Fibroblast of lung (primary cell): ENCODE measurements around the gene C1QTNF3. TPM values are rescaled to one million over a fixed set of nuclear protein-coding genes. Genes with fewer than 3 reads are reported as not detected.

Source experiments
- DNase-seq, 2 donors: peaks; one replicate each; pipeline versions ENCODE4 v3.0.0 to v3.0.0-alpha.2; 2010; ENCODE audit warnings: low read depth in 2 of 2
- H2AFZ ChIP-seq: 2 replicates; pipeline ENCODE4 v1.5.1; 2012; ENCODE audit warnings: low read length, control low read depth, inconsistent platforms
- H3K27ac ChIP-seq: 2 replicates; pipeline ENCODE4 v1.5.1; 2011; ENCODE audit warnings: low read length, control low read depth; ENCODE audit not compliant: insufficient read depth
- H3K27me3 ChIP-seq: 2 replicates; pipeline ENCODE4 v1.5.1; 2011; ENCODE audit warnings: mild to moderate bottlenecking, low read length; ENCODE audit not compliant: control insufficient read depth, insufficient read depth
- H3K36me3 ChIP-seq: 2 replicates; pipeline ENCODE4 v1.5.1; 2011; ENCODE audit warnings: low read length; ENCODE audit not compliant: control insufficient read depth, insufficient read depth
- H3K4me1 ChIP-seq: 2 replicates; pipeline ENCODE4 v1.5.1; 2011; ENCODE audit warnings: low read length; ENCODE audit not compliant: control insufficient read depth, insufficient read depth; ENCODE audit errors: extremely low read depth
- H3K4me2 ChIP-seq: 2 replicates; pipeline ENCODE4 v1.5.1; 2011; ENCODE audit warnings: low read length, control low read depth; ENCODE audit not compliant: insufficient read depth; ENCODE audit errors: extremely low read depth
- H3K4me3 ChIP-seq, 4 experiments: fragments of 200-600 bp in 1 of 4; sonication (generic) in 1 of 4; replicated peaks in 1 of 4; 2 replicates each; pipeline ENCODE4 v1.5.1; 2011 to 2016; ENCODE audit warnings: low read length in 4 of 4, low read depth in 3 of 4, mild to moderate bottlenecking in 3 of 4, control low read depth in 2 of 4, inconsistent platforms in 1 of 4, mixed read lengths in 1 of 4; ENCODE audit not compliant: insufficient read depth in 1 of 4; ENCODE audit errors: control extremely low read depth in 1 of 4
- H3K79me2 ChIP-seq: 2 replicates; pipeline ENCODE4 v1.5.1; 2012; ENCODE audit warnings: mild to moderate bottlenecking, low read length, inconsistent platforms; ENCODE audit not compliant: control insufficient read depth, insufficient read depth
- H3K9ac ChIP-seq: 2 replicates; pipeline ENCODE4 v1.5.1; 2011; ENCODE audit warnings: mild to moderate bottlenecking, low read length, control low read depth; ENCODE audit not compliant: insufficient read depth
- H3K9me3 ChIP-seq: 2 replicates; pipeline ENCODE4 v1.5.1; 2012; ENCODE audit warnings: low read depth, low read length; ENCODE audit not compliant: control insufficient read depth, insufficient read depth
- H4K20me1 ChIP-seq: 2 replicates; pipeline ENCODE4 v1.5.1; 2011; ENCODE audit warnings: low read length; ENCODE audit not compliant: control insufficient read depth, insufficient read depth; ENCODE audit errors: extremely low read depth
- EZH2 ChIP-seq: IDR thresholded peaks from 2 replicates; pipeline ENCODE4 v1.5.1; 2012; ENCODE audit warnings: low read length, control low read depth, mild to moderate bottlenecking; ENCODE audit errors: missing control alignments
- polyA plus RNA-seq, 2 donors: library from polyadenylated mRNA; depleted of rRNA in 1 of 2; stranded (reverse) in 1 of 2; unstranded in 1 of 2; fragments of >200 nt; gene quantifications; 2 replicates each; pipeline ENCODE4 v1.2.1, GENCODE V29; 2011 to 2012; ENCODE audit warnings: missing spikeins in 1 of 2
- total RNA-seq: library from RNA; depleted of rRNA; stranded (reverse); fragments of >200 nt; gene quantifications from 2 replicates; pipeline ENCODE4 v1.2.1, GENCODE V29; 2014
- TF ChIP-seq, protein P1 (sequence below), 2 donors: IDR thresholded peaks in 1 of 2; conservative IDR thresholded peaks in 1 of 2; 1 replicate in 1 of 2; 2 replicates in 1 of 2; pipeline ENCODE4 v1.5.1; 2011 to 2012; ENCODE audit warnings: low read length in 2 of 2, control low read depth in 1 of 2, inconsistent platforms in 1 of 2, low read depth in 1 of 2, mild to moderate bottlenecking in 1 of 2

The C1QTNF3 gene
- total and polyA plus RNA-seq, 2 donors (not counting 1 experiment from before 2014, with no cell fraction given): 0.68 to 1.2 TPM

DNA sequence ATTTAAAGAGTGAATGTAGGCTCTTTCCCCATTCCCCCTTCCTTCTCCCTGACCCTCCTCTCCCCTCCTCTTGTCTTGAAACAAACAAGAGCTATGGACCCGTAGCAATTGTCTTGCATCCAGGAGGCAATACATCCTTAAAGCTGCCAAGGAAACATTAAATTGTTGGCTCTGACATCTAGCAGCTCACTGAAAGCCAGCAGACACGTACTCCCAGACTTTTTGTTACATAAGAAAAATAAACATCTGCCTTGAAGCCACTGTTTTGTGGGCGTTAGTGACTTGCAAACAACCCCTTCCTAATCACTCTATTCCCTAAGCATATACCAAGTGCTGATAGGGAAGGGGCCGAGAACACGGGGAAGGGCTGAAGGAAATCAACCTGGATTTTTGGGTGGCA, 67.2 kb downstream of the C1QTNF3 start:
- Histone ChIP-seq H3K36me3 (no peaks in the 10 kb centered on the region), H3K4me2 (no peak overlapping the region), H3K9ac (no peak overlapping the region), H4K20me1 (no peaks in the 10 kb centered on the region), H3K27ac (no peak overlapping the region), H3K27me3 (no peaks in the 10 kb centered on the region), H3K79me2 (no peaks in the 10 kb centered on the region), H2AFZ (no peak overlapping the region), H3K9me3 (no peaks in the 10 kb centered on the region), H3K4me1 (no peaks in the 10 kb centered on the region), H3K4me3 (no peak overlapping the region)
- no peak for TF ChIP-seq EZH2
- TF ChIP-seq, protein P1, sequence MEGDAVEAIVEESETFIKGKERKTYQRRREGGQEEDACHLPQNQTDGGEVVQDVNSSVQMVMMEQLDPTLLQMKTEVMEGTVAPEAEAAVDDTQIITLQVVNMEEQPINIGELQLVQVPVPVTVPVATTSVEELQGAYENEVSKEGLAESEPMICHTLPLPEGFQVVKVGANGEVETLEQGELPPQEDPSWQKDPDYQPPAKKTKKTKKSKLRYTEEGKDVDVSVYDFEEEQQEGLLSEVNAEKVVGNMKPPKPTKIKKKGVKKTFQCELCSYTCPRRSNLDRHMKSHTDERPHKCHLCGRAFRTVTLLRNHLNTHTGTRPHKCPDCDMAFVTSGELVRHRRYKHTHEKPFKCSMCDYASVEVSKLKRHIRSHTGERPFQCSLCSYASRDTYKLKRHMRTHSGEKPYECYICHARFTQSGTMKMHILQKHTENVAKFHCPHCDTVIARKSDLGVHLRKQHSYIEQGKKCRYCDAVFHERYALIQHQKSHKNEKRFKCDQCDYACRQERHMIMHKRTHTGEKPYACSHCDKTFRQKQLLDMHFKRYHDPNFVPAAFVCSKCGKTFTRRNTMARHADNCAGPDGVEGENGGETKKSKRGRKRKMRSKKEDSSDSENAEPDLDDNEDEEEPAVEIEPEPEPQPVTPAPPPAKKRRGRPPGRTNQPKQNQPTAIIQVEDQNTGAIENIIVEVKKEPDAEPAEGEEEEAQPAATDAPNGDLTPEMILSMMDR (conservative IDR thresholded peaks at IDR 0.05 in 1 of 2, IDR thresholded peaks at IDR 0.05 in 1 of 2; ENCODE audit: low read depth in 1 of 2, low read length in 2 of 2): no peak
- peak; percentile 23 to 36 for DNase-seq

DNA sequence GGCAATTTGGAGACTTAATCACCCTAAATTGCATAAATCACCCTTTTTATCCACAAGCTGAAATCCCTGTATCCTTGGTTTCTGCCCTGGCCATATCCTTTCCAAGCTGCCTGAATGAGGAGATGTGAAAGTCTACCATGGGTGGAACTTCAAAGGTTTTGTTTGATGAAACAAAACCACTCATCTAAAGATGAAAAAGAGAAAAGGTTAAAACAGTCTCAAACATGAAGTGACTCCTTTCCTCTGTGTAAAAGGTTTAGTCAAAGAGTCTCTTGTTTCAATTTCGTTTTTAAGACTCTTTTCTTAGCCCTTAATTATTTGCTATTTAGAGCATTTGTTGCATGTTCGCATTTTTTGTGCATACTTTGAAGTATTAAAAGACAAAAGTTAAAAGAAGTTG, 69.7 kb downstream of the C1QTNF3 start:
- TF ChIP-seq, protein P1 (conservative IDR thresholded peaks at IDR 0.05 in 1 of 2, IDR thresholded peaks at IDR 0.05 in 1 of 2; ENCODE audit: low read depth in 1 of 2, low read length in 2 of 2): no peak
- no peak for TF ChIP-seq EZH2
- Histone ChIP-seq H3K9ac (no peak overlapping the region), H3K4me1 (no peaks in the 10 kb centered on the region), H3K9me3 (no peaks in the 10 kb centered on the region), H4K20me1 (no peaks in the 10 kb centered on the region), H3K27ac (no peak overlapping the region), H3K4me2 (no peak overlapping the region), H2AFZ (no peak overlapping the region), H3K4me3 (no peak overlapping the region), H3K27me3 (no peaks in the 10 kb centered on the region), H3K79me2 (no peaks in the 10 kb centered on the region), H3K36me3 (no peaks in the 10 kb centered on the region)
- no peak for DNase-seq

DNA sequence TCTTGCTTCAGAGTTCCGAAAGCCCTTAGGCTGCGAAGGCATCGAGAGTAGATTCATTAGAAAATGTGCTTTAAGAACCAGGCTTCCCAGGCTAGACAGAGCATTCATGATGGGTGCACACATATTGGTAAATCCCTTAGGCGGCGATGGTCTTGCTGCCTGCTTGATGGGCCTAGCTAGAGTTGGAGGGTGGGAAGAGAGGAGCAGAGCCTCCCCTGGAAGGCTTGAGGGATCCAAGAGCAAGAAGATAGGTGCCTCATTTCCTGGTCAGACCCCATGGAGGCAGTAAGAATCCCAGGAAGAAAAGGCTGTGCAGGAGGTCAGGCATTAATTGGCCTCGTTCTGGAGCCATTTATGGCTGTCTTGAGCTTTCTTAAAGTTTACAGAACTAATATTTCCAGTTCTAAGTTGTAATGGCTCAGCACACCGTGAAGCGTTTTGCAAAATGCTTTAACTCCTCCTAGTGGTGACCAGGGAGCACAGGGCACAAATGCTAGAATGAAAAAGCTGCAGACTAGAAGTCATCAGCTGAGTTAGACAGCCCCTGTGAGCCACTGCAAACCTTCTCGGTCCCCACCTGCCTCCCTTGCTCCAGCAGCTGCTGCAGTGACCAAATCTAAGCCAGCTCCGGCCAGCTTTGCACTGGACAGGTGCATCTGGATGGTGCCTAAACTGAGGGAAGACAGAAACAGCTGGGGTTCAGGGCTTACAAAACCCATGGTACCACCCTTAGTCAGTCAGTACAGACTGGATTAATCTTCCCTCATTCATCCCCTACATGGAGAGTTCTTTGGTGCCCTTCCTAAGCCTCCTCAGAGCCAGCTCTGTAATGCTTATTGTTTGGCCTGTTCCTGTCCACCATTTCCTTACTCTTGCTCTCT, 73.2 kb downstream of the C1QTNF3 start:
- Histone ChIP-seq H3K27ac (no peak overlapping the region), H3K4me3 (no peak overlapping the region), H3K9ac (no peak overlapping the region), H3K79me2 (no peaks in the 10 kb centered on the region), H3K4me1 (no peaks in the 10 kb centered on the region), H2AFZ (no peak overlapping the region), H3K36me3 (no peaks in the 10 kb centered on the region), H3K9me3 (no peaks in the 10 kb centered on the region), H4K20me1 (no peaks in the 10 kb centered on the region), H3K4me2 (no peak overlapping the region), H3K27me3 (no peaks in the 10 kb centered on the region)
- DNase-seq: peak; percentile 55 to 79
- TF ChIP-seq EZH2: no peak
- TF ChIP-seq, protein P1 (conservative IDR thresholded peaks at IDR 0.05 in 1 of 2, IDR thresholded peaks at IDR 0.05 in 1 of 2; ENCODE audit: low read depth in 1 of 2, low read length in 2 of 2): peak; percentile 92
